GM19238 (cell line): ENCODE measurements around the gene PTGIS.

Source experiments
- DNase-seq: peaks from one replicate; pipeline ENCODE4 v3.0.0; 2011; ENCODE audit warnings: low spot score; ENCODE audit not compliant: insufficient read length

The PTGIS gene

DNA sequence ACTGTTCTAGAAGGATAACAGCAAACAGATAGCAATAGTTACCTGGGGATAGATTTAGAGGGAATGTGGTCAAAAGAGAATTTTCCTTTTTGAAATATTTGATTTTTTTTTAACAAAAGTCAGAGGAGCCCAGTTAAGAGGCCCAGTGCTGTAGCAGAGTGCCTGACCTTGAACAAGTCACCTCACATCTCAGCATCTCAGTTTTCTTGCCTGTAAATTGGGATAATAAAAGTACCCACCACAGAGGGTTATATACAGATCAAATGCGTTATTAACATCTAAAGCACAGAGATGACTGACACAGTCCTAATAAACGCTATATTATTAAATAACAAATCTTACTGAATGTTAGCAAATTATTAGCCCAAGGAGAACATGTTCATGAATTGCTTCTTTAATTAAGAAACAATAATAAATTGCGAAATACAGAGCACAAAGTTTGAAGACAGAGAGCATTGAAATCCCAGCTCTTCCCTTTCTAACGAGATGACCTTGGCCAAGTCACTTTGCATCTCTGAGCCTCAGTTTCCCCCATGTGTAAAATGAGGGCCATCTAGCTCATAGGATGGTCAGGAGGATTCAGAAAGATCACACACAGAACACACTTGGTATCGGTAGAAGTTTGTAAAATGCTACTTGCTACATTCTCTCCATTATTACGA is 35.5 kb downstream of the PTGIS start:
- DNase-seq: no peak

DNA sequence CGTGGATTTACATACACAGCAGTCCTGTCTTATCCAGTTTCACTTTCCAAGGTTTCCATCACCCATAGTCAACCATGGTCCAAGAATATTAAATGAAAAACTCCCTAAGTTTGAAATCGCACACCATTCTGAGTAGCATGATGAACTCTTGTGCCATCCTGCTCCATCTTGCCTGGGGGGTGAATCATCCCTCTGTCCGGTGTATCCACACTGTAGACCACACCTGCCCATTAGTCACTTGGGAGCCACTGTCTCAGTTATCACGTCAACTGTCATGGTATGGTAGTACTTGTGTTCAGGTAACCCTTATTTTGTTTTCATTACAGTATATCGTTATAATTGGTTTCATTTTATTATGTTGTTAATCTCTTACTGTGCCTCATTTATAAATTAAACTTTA is 38.5 kb downstream of the PTGIS start:
- no peak for DNase-seq

DNA sequence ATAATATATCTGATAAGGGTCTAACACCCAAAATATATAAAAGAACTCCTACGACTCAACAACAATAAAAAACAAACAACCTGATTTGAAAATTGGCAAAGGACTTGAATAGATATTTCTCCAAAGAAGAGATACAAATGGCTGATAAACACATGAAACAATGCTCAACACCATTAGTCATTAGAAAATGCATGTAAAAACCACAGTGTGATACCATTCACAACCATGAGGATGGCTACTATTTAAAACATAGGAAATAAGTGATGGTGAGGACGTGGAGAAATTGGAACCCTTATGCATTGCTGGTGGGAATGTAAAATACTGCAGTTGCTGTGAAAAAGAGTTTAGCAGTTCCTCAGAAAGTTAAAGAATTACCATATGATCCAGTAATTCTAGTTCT is 41.4 kb downstream of the PTGIS start:
- DNase-seq: no peak

- no peak for DNase-seq
Observed at GRCh38 chr20:49526056-49526455, 41.9 kb downstream of the PTGIS start.

DNA sequence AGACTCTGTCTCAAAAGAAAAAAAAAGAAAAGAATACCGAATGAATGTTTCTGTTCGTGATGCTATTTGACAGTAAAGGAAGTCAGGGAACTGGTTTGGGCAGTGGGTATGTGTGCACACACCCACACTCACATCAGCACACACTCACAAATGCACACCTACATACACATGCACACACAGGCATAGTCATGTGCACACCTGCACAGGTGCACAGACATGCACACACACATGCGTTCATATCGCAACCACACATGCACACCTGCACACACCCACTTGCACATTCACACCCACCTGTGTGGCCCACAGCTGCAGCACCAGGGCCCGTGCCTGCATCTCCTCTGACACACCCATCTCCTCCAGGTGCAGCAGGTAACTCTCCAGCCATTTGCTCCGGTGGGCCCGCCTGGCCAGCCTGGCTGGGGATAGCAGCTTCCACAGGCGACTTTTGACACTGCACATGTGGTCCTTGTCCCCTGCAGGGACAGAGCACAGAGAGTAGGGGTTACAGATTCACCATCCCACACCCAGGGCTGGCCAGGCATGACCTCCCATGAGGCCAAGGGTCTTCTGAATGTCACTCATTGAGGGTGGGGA is 44.1 kb downstream of the PTGIS start:
- no peak for DNase-seq

DNA sequence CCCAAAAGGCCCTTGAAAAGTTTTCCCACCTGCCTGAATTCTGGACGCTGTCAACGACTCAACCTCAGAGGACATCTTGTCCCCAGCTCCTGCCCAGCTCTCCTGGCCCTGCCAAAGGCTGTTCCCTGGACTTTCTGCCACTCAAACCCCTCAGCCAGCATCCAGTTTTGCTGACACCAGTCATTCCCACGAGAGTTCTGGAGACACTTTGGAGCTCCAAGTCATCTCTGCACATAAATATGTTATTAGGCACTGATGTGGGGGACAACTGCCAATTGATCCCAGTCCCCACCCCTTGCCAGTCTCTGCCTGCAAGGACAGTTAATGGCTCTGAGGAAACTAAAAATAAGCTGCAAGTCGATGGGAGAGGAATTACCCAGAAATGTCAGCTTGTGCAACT is 46.6 kb downstream of the PTGIS start:
- DNase-seq: no peak

DNA sequence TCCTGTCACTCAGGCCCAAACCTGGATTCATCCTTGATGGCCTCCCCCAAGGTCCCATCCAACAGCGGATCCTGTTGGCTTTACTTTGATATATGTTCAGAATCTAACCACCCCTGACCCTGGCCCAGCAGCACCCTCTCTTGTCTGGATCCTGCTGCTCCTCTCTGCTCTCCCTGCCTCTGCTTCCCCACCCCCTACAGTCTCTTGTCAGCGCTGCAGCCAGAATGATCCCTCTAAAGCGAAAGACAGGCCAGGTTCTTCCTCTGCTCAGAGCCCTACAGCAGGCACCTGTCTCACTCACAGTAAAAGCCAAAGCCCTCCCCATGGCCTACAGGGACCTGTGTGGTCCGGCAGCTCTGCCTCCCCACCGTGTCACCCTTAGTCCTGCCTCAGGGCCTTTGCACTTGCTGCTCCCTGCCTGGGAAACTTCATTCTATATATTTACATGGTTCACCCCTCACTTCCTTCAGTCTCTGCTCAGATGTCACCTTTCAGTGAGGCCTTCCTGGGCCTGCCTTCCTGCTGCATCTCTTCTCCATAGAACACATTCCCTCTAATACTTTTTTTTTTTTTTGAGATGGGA is 48.1 kb downstream of the PTGIS start:
- DNase-seq: no peak

DNA sequence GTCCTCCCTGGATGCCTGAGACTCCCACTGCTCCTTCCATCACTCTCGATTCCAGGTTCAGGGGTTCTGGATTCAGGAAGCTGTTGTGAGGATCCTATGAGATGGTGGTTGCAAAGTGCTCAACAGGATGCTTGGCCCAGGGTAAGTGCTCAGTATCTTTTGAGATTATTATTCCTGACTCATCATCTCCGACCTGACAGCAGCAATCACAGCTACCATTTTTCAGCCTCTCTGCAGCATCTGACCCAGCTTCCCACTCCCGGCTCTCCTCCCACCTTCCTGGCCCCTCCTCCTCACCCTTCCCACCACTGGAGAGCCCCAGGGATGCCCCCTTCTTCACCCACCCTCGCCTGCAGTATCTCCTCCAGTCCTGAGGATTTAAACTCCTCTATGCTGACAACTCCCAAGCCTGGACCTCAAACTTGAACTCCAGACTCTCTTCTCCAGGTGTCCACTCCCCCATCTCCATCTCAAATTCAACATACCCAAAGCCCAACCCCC is 48.7 kb downstream of the PTGIS start:
- no peak for DNase-seq

DNA sequence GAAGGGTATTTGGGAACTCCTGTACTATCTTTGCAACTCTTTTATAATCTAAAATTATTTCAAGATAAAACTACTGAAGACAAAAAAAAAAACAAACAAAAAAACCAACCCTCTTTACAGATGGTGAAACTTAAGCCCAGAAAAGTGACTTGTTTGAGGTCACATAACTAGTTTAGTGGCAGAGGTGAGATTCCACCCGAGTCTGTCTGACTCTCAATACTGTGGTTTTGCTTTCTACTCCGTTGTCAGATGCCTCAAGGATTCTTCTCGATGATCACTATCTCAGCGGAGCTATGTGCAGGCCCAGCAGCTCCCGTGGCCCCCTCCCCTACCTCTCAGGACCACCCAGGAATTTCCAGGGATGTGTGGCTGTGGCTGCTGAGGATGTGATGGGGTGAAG is 49.4 kb downstream of the PTGIS start:
- no peak for DNase-seq

- DNase-seq: no peak
Observed at GRCh38 chr20:49517805-49518100, 50.2 kb downstream of the PTGIS start.

GRCh38 chr20:49516916-49517804 is 50.8 kb downstream of the PTGIS start:
- DNase-seq: no peak

GRCh38 chr20:49515586-49515985 is 52.4 kb downstream of the PTGIS start:
- DNase-seq: no peak

- no peak for DNase-seq
Observed at GRCh38 chr20:49513517-49513916, 54.4 kb downstream of the PTGIS start.

DNA sequence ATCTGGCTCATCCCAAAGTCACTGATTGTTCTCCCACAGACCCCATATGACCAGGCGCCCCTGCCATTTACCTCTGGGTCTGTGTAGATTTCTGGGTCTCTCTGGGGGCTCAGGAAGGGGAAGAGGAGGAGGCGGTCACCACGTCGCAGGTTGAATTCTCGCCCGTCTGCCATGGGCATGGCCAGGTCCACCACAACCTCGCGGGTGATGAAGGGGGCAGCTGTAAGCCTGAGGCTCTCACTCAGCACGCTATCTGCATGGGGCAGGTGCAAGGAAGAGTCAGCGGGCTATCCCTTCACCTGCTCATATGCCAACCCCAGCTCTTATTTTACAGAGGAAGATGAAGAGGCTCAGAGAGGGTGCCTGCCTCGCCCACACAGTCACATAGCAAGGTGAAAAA is 54.9 kb downstream of the PTGIS start:
- no peak for DNase-seq

DNA sequence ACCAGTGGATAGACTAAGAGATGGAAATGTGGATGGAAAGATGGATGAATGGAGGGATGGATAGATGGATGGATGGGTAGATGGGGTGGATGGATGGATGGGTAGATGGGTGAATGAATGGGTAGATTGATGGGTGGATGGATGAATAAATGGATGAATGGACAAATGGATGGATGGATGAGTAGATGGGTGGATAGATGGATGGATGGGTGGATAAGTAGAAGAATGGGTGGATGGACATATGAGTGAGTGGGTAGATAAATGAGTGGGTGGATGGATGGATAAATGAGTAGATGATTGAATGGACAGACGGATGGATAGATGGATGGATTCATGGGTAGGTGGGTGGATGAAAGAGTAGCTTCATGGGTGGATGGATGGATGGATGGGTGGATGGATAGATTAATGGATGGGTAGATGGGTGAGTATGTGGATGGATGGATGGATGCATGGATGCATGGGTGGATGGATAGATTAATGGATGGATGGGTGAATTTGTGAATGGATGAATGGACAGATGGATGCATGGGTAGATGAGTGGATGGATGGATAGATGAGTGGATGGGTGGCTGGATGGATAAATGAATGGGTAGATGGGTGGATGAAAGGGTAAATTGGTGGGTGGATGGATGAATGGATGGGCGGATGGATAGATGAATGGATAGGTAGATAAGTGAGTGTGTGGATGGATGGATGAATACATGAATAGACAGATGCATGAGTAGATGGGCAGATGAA is 56.0 kb downstream of the PTGIS start:
- no peak for DNase-seq

DNA sequence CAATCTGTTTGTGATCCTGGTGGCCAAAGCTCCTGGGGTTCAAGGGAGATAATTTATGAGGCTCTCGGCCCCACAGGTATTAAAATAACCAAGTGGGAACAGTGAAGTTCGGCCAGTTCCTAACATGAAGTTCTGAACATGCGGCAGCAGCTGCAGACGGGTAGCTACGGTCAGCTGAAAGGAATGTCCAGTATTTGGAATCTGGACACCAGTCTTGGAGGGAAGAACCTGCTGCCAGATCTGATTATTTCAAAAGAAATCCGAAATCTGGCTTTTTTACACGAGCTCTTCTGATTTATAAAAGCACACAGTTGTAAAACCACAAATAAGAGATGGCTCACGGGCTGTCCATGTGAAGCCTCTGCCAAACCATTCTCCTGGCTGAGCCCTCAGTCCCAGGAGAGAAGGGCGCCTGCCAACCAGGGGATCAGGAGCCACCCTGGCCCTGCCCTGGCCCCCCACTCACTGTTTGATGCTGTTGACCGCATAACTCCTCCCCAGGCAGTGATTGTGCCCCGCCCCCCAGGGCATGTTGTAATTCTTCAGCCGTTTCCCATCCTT is 57.3 kb downstream of the PTGIS start:
- no peak for DNase-seq

GRCh38 chr20:49508435-49509199 is 59.3 kb downstream of the PTGIS start:
- DNase-seq: no peak

GRCh38 chr20:49507741-49508434 is 60.0 kb downstream of the PTGIS start:
- DNase-seq: no peak

DNA sequence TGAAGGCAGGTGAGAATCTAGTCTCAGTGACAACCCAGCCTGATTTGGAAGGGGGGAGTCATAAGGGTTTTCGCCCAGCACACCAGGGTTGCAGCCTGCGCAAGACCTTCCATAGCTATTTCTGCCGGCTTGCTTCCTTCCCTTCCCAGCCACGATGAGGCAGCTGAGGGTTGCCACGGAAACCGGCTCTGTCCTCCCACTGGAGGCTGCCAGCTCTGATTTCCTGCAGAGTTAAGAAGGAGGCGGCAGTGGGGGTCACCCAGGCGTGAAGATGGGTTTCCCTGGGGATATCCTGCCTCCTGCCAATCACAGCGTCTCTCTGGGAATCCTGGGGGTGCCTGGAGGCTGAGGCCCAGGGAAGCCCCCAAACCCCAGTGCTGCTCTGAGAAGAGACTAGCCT is 62.4 kb downstream of the PTGIS start:
- DNase-seq: no peak

- no peak for DNase-seq
Observed at GRCh38 chr20:49503176-49503575, 64.8 kb downstream of the PTGIS start.
